Smooth muscle cell (in vitro differentiated cells): ENCODE data around the gene ZNF385B. TPM values are rescaled to one million over a fixed set of nuclear protein-coding genes. Genes with fewer than 3 reads are reported as not detected.

Source experiments
- DNase-seq: peaks from one replicate; lab custom pipeline; 2025; ENCODE audit not compliant: unreplicated experiment; lab: John Stamatoyannopoulos, UW
- H2AFZ ChIP-seq: fragments of 200-600 bp; sonication (generic); 2 replicates; pipeline ENCODE4 v1.6.0; 2016; ENCODE audit warnings: antibody characterized with exemption, low read depth, mild to moderate bottlenecking
- H3F3A ChIP-seq: fragments of 200-600 bp; sonication (generic); 2 replicates; pipeline ENCODE4 v1.6.0; 2017; ENCODE audit warnings: antibody characterized with exemption, low read depth
- H3K27ac ChIP-seq: fragments of 200-600 bp; sonication (generic); 2 replicates; pipeline ENCODE4 v1.5.1; 2016; ENCODE audit warnings: low read depth, mild to moderate bottlenecking
- H3K27me3 ChIP-seq: fragments of 200-600 bp; sonication (generic); 2 replicates; pipeline ENCODE4 v1.6.1; 2016; ENCODE audit warnings: low read depth, mild to moderate bottlenecking
- H3K36me3 ChIP-seq: fragments of 200-600 bp; sonication (generic); 2 replicates; pipeline ENCODE4 v1.5.1; 2016; ENCODE audit warnings: low read depth
- H3K4me1 ChIP-seq: fragments of 200-600 bp; sonication (generic); 2 replicates; pipeline ENCODE4 v1.5.1; 2016; ENCODE audit warnings: low read depth
- H3K4me2 ChIP-seq: fragments of 200-600 bp; sonication (generic); 2 replicates; pipeline ENCODE4 v1.6.0; 2016; ENCODE audit warnings: mild to moderate bottlenecking
- H3K4me3 ChIP-seq: fragments of 200-600 bp; sonication (generic); 2 replicates; pipeline ENCODE4 v1.5.1; 2016; ENCODE audit warnings: mild to moderate bottlenecking
- H3K79me2 ChIP-seq: fragments of 200-600 bp; sonication (generic); 2 replicates; pipeline ENCODE4 v1.6.0; 2016; ENCODE audit warnings: low read depth, mild to moderate bottlenecking
- H3K9ac ChIP-seq: fragments of 200-600 bp; sonication (generic); 2 replicates; pipeline ENCODE4 v1.6.0; 2016; ENCODE audit warnings: low read depth
- H3K9me3 ChIP-seq: fragments of 200-600 bp; sonication (generic); replicated peaks from 2 replicates; pipeline ENCODE4 v1.5.1; 2016; ENCODE audit warnings: low read depth
- H4K20me1 ChIP-seq: fragments of 200-600 bp; sonication (generic); 2 replicates; pipeline ENCODE4 v1.6.0; 2016; ENCODE audit warnings: low read depth
- WGBS: methylation state at CpG from one replicate; pipeline ENCODE4 v1.1.7; 2016; ENCODE audit warnings: low lambda C conversion rate; 5-methylcytosine and 5-hydroxymethylcytosine counted together
- polyA plus RNA-seq: library from polyadenylated mRNA; unstranded; fragments of >200 nt; fragmentation: Nextera tagmentation; extraction: Ambion mirVana; gene quantifications from 2 replicates; pipeline ENCODE4 v1.2.1, GENCODE V29; 2016
- total RNA-seq: library from RNA; depleted of rRNA; stranded (reverse); fragments of >200 nt; gene quantifications from 2 replicates; pipeline ENCODE4 v1.2.3, GENCODE V29; 2014
- TF ChIP-seq, protein P1 (sequence below): fragments of 200-600 bp; sonication (generic); IDR thresholded peaks from 2 replicates; pipeline ENCODE4 v1.5.1; 2017; ENCODE audit warnings: borderline replicate concordance, mild to moderate bottlenecking, antibody characterized with exemption; ENCODE audit not compliant: insufficient read depth, poor library complexity, severe bottlenecking

The ZNF385B gene
- total and polyA plus RNA-seq, 2 experiments from 2014 or later, result 1.4 to 3.2 TPM

- TF ChIP-seq, protein P1, sequence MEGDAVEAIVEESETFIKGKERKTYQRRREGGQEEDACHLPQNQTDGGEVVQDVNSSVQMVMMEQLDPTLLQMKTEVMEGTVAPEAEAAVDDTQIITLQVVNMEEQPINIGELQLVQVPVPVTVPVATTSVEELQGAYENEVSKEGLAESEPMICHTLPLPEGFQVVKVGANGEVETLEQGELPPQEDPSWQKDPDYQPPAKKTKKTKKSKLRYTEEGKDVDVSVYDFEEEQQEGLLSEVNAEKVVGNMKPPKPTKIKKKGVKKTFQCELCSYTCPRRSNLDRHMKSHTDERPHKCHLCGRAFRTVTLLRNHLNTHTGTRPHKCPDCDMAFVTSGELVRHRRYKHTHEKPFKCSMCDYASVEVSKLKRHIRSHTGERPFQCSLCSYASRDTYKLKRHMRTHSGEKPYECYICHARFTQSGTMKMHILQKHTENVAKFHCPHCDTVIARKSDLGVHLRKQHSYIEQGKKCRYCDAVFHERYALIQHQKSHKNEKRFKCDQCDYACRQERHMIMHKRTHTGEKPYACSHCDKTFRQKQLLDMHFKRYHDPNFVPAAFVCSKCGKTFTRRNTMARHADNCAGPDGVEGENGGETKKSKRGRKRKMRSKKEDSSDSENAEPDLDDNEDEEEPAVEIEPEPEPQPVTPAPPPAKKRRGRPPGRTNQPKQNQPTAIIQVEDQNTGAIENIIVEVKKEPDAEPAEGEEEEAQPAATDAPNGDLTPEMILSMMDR, result no peak
- Histone ChIP-seq H3K4me3 (no peak overlapping the region), H2AFZ (no peak overlapping the region), H3K4me1 (no peaks in the 10 kb centered on the region), H3K79me2 (no peaks in the 10 kb centered on the region), H3F3A (no peaks in the 10 kb centered on the region), H3K9ac (no peak overlapping the region), H3K27me3 (no peaks in the 10 kb centered on the region), H3K9me3 (no peaks in the 10 kb centered on the region), H3K36me3 (no peaks in the 10 kb centered on the region), H3K4me2 (no peak overlapping the region), H4K20me1 (no peaks in the 10 kb centered on the region), H3K27ac (no peak overlapping the region)
- 6% methylated on average over 1 of the region's 1 CpG for WGBS
- DNase-seq, result no peak
Observed at GRCh38 chr2:179817181-179817841, 44.1 kb downstream of the ZNF385B start.

DNA sequence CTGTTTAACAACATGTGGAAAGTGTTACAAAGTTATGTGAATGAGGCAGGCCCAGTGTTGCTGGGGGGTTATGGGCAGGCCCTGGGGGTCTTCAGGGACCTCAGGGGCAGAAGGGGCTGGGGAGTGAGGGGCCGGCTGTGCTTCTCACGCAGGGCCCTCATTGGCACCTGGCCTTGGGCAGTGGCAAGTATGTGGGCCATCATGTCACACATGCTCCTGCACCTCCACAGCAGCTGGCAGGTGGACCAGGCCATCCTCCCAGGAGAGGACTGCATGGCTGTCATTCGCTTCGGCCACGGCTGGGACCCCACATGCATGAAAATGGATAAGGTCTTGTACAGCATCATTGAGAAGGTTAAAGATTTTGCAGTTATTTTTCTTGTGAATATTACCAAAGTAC, 47.4 kb downstream of the ZNF385B start:
- DNase-seq, result no peak
- Histone ChIP-seq H3K9ac (no peak overlapping the region), H3F3A (no peaks in the 10 kb centered on the region), H2AFZ (no peak overlapping the region), H4K20me1 (no peaks in the 10 kb centered on the region), H3K4me3 (no peak overlapping the region), H3K4me1 (no peaks in the 10 kb centered on the region), H3K27ac (no peak overlapping the region), H3K36me3 (no peaks in the 10 kb centered on the region), H3K79me2 (no peaks in the 10 kb centered on the region), H3K9me3 (no peaks in the 10 kb centered on the region), H3K4me2 (no peak overlapping the region), H3K27me3 (no peaks in the 10 kb centered on the region)
- TF ChIP-seq, protein P1, result no peak
- 100% methylated on average over 5 of the region's 5 CpGs for WGBS

GRCh38 chr2:179812501-179812900, 48.9 kb downstream of the ZNF385B start:
- Histone ChIP-seq H4K20me1 (no peaks in the 10 kb centered on the region), H3K27me3 (no peaks in the 10 kb centered on the region), H3K79me2 (no peaks in the 10 kb centered on the region), H3F3A (no peaks in the 10 kb centered on the region), H3K27ac (no peak overlapping the region), H3K9ac (no peak overlapping the region), H3K4me1 (no peaks in the 10 kb centered on the region), H3K9me3 (no peaks in the 10 kb centered on the region), H3K4me3 (no peak overlapping the region), H2AFZ (no peak overlapping the region), H3K4me2 (no peak overlapping the region), H3K36me3 (no peaks in the 10 kb centered on the region)
- WGBS, result 90% methylated on average over 1 of the region's 1 CpG
- TF ChIP-seq, protein P1, result no peak
- no peak for DNase-seq

DNA sequence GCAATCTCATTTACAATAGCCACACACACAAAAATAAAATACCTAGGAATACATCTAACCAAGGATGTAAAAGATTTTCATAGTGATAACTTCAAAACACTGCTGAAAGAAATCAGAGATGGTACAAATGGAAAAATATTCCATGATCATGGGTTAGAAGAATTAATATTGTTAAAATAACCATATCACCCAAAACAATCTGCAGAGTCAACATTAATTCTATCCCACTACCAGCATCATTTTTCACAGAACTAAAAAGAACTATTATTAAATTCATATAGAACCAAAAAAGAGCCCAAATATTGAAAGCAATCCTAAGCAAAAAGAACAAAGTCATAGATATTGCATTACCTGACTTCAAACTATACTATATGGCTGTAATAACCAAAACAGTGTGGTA, 50.4 kb downstream of the ZNF385B start:
- H3K4me3 ChIP-seq, result no peak overlapping the region
- no peaks in the 10 kb centered on the region for H3K36me3 ChIP-seq
- H3K79me2 ChIP-seq, result no peaks in the 10 kb centered on the region
- no peak overlapping the region for H3K4me2 ChIP-seq
- H3K9ac ChIP-seq, result no peak overlapping the region
- H2AFZ ChIP-seq, result no peak overlapping the region
- no peak overlapping the region for H3K27ac ChIP-seq
- H3K27me3 ChIP-seq, result no peaks in the 10 kb centered on the region
- H3K4me1 ChIP-seq, result no peaks in the 10 kb centered on the region
- no peak for DNase-seq
- H3K9me3 ChIP-seq, result no peaks in the 10 kb centered on the region
- TF ChIP-seq, protein P1, result no peak
- H3F3A ChIP-seq, result no peaks in the 10 kb centered on the region
- no peaks in the 10 kb centered on the region for H4K20me1 ChIP-seq
